GDM1 (cell line): ENCODE data around the gene RASGEF1B.
A peak's percentile ranks its signal among the peaks of the same experiment; 100 is the strongest.
"Not testable (repeated sequence)": the region's sequence is repeated elsewhere in the genome, so short reads cannot be mapped to it uniquely, and the experiment has no call there.

Experiments used
- DNase-seq: peaks from one replicate; lab custom pipeline; 2025; lab: John Stamatoyannopoulos, UW

RASGEF1B gene

DNA sequence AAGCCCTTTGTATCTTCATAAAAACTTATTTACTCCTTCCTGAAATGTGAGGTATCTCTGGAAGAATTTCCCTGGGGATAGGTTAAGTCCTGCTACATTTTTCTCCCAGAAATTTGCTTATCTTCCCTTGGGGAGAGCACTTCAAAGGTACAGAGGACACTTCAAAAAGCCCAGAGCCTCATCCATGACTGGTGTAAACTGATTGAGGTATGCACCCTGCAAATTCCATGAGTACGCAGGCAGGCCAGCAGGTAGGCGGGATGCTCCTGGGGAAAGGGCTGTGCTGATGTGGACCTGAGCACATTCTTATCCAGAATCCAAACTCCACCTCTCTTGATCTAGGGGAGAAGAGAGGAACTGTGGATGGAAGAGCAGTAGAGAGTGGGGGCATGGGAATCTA is 26.3 kb upstream of the RASGEF1B start:
- DNase-seq: no peak

DNA sequence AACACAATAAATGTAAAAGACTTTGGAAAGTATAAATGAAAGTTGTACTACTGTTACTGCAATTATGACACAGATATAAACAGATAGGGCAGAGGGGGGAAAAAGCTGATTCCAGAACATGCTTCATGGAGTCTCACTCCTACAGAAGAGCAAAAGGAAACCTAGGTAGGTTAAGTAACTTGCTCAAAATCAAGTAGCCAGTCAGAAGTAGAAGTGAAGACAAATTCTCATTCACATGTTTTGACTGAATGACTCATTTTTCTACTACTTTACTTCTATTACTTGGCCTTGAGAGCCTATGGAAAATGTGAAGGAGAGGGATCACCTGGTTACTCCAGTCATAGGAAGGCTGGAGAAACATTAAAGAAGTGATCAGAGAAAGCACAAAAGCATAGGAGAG is 23.6 kb upstream of the RASGEF1B start:
- DNase-seq: no peak

DNA sequence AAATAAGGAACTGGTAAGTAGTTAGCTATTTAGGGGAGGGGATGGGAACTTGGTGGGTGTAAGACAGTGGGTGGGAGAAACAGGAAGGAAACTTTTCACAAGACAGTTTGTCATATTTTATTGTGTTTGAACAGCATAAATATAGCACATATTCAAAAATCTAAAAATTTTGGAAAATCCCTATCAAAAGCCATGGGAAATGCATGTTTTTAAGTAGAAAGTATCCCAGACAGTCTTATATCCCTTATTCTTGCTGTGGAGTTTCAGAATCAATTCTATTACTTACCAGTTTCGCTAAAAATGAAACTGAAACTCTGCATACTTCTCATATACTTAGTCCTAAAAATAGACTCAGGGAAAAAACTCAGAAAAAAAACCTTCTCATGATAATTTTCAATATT is 22.3 kb upstream of the RASGEF1B start:
- no peak for DNase-seq

DNA sequence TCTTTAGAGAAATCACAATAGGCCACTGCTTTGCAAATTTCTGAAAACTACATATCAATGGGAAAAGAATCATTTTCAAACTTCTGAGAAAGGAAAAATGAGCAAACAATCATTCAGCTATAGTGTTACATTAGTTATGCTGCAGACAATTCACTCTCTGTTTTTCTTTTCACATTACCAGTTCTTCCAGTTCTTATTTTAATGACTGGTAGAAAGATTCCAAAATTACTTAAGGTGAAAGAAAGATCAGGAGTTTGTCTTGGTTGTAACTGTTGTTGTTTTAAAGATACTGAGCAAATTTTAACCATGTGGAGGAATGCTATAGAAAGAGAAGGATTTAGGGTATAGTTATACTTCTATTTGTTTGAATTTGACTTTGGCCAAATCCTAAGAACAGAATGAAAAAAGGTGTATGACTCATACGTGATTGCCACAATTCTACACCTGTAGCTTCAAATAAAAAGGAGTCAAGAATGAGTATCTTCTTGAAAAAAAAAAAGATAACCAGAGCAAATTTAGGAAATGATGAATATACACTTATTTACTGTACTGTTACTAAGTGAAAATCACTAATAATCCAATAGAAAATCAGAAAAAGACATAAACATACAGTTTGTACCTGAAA is 21.0 kb upstream of the RASGEF1B start:
- no peak for DNase-seq

DNA sequence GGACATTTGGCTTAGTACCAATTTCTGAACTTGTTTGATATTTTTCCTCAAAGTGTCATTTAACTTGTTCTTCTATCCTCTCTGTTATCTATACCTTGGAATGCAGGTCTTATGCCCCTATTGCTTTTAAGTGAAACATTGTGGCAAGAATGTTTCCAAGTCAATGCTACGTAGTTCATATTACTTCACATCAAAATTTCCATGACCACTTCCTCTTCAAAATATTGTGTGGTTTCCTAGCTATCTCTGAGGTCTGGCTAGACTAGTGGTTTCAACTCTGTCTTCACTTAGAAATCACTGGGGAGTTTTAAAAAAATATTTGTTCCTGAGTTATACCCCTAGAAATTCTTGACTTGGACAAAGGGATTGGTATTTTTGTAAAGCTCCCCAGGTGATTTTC is 20.2 kb upstream of the RASGEF1B start:
- DNase-seq: peak; percentile 37

DNA sequence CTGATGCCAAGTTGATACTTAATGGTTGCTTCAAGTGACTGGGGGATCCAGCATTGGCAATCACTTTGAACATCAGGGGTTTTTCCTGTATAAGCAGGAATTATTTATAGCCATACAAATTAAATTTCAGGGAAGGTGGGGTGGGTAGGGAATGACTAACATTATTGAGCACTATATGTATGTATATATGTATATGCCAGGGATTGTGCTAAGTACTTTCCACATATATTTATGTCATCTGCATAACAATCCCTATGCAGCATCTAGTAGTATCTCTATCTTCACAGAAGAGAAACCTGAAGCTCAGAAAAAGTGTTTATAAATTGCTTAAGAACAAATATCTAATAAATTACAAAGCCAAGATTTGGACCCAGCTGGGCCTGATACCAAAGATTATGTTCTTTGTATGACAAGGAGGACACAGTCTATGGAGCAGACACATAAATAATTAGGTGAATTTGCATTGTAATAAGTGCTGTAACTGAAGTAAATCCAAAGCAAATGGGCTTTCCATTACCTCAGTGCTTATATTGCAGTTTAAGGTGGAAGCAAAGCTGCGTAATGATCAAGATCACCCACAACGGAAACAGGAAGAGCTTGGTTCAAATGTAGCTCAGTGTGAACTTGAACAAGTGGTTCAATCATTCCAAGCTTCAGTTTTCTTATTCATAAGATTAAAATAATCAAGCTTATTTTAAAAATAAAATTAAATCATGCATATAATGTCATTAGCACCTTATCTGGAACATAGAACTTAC is 18.9 kb upstream of the RASGEF1B start:
- DNase-seq: no peak

DNA sequence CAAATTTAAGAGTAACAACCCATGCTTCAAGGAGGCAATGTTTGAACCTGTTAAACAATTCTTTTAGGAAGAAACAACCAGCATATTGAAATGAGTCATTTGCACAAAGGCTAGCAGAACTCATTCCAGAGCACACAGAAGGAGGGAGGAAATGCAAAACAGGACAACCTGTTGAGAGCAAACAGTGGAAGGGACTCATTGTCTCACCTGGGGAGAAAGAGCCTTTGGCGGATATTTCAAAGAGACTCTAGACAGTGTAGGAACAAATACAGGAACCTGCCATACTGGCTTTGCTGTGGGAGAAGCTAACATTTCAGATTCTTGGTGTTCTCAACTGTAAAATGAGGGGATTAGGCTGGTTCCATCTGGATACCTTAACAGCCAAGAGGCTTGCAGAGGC is 14.8 kb upstream of the RASGEF1B start:
- no peak for DNase-seq

DNA sequence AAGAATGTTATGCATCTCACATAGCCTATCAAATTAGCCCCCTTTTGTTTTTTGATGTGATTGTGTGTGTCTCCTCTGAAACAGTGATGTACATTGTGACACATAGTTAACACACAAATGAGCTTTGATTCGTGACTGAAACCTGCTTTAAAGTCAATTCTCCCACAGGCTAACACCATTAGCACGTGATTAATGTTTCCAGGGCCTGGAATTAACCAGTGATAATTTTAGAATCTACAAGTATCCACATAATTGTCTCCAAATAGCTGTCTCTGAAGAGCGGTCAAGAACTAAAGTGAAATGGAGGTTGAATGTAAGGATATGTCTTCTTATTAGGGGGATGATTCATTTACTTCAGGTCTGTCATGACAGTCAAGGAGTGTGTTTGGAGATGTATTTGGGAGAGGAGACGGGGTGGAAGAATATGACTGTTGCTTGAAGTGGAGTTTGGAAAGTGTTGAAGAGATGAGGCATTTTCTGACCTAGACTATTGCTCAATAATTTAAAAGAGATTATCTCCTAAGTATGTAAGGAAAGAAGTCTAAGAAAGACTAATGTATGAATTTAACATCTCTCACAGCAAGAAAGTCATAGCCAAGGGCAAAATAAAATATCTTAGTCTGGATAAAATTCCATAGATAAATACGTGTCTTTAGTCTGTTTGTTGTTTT is 13.7 kb upstream of the RASGEF1B start:
- DNase-seq: no peak

DNA sequence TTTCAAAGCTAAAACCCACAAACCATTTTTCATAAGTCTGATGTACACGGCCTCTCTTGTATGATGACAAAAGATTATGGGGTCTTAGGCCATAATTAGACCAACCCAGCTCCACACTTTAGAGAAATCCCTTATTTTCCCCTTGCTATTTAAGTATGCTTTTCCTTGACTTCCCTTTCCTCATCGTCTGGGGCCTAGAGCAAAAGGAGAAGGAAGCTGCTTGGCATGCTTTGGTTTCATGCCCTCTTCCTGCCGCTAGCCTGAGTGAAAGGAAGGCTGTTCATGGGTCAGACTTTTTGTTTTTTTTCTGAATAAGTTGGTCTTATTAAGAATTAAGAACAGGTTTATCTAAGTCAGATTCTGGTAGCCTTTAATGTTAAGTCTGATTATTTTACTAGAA is 10.6 kb upstream of the RASGEF1B start:
- DNase-seq: peak; percentile 68

DNA sequence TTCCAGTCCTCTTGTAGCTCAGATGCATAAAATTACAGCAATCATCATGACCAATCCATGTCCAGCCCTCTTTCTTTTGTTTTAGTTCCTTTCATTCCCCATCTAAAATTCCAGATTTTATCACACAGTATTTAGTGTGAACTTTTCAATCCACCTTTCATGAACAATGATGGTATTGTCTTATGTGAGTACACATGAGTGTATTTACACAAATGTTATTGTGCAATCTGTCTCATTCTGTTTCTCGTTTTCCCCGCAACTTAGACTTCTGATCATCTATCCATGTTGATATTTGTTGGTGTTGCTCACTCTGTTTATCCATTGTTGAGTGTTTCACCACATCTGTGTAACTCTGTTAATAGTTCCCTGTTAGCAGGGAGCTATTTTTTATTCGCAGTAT is 9.4 kb upstream of the RASGEF1B start:
- DNase-seq: no peak

DNA sequence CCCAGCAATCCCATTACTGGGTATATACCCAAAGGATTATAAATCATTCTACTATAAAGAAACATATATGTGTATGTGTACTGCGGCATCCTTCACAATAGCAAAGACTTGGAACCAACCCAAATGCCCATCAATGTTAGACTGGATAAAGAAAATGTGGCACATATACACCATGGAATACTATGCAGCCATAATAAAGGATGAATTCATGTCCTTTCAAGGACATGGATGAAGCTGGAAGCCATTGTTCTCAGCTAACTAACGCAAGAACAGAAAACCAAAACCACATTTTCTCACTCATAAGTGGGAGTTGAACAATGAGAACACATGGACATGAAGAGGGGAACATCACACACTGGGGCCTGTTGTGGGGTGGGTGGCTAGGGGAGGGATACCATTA is 7.9 kb upstream of the RASGEF1B start:
- DNase-seq: not testable (repeated sequence)

DNA sequence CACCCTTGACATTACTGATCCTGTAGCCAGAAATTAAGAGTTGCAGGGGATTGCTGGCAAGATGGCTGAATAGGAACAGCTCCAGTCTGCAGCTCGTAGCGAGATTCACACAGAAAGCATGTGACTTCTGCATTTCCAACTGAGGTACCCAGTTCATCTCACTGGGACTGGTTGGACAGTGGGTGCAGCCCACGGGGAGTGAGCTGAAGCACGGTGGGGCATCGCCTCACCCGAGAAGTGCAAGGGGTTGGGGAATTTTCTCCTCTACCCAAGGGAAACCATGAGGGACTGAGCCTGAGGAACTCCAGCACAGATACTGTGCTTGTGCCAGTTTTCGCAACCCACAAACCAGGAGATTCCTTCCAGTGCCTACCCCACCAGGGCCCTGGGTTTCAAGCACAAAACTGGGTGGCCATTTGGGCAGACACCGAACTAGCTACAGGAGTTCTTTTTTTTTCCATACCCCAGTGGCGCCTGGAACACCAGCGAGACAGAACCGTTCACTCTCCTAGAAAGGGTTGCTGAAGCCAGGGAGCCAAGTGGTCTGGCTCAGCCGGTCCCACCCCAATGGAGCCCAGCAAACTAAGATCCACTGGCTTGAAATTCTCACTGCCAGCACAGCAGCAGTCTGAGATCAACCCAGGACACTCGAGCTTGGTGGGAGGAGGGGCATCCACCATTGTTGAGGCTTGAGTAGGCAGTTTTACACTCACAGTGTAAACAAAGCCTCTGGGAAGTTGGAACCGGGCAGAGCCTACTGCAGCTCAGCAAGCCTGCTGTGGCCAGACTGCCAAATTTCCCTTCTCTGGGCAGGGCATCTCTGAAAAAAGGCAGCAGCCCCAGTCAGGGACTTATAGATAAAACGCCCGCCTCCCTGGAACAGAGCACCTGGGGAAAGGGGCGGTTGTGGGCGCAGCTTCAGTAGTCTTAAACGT is 1.9 kb upstream of the RASGEF1B start:
- DNase-seq: not testable (repeated sequence)

DNA sequence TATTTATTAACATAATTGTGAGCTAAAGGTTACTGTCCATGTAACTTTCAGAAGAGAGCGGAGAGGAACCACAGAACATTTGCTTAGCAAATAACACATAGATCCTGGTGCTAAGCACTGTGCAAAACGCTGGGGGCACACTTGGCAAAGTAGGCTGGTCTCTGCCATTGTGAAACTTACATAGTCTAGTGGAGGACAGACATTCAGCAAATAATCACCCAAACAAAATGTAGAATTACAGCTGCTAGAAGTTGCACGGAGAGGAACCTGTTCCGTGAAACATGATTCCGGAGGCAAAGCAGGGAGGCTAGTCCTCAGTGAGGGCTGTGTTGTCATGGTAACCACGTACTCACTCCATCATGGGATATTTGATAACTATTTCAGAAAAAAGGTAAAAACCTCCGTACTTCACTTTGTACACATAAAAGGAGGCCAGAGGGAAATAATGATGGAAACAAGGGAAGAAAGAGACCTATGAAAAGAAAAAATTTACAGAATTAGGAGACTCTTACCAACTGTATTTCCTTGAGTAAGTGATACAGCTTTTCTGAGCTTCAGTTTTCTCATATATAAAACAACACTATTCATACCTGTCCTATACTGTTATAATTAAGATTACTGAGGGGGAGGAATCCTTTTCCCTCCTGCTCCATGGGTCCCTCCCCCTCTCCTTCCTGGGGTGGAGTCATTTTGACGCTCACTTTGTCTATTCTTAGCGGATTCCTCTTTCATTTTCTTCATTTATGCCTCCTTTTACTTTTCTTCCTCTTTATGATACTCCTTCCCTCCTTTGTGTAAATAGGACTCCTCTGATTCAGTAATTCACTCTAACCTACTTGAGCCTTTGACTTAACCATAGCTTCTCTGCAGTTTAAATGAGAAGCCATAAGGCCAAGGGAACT is 825 bp upstream of the RASGEF1B start:
- peak; percentile 60 for DNase-seq

DNA sequence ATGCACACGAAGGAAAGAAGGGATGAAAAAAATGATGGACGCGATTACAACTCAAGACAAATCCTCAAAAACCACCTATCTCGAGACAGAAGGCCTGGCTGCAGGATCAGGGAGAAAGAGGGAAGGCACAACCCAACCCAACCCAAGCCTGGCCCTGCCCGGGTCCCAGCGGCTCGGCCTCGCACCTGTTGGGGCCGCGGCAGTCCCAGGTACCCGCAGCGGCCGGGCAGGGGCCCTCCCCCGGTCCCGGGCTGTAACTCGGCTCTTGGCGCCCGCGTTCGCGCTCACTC is 464 bp downstream of the RASGEF1B start:
- DNase-seq: no peak

DNA sequence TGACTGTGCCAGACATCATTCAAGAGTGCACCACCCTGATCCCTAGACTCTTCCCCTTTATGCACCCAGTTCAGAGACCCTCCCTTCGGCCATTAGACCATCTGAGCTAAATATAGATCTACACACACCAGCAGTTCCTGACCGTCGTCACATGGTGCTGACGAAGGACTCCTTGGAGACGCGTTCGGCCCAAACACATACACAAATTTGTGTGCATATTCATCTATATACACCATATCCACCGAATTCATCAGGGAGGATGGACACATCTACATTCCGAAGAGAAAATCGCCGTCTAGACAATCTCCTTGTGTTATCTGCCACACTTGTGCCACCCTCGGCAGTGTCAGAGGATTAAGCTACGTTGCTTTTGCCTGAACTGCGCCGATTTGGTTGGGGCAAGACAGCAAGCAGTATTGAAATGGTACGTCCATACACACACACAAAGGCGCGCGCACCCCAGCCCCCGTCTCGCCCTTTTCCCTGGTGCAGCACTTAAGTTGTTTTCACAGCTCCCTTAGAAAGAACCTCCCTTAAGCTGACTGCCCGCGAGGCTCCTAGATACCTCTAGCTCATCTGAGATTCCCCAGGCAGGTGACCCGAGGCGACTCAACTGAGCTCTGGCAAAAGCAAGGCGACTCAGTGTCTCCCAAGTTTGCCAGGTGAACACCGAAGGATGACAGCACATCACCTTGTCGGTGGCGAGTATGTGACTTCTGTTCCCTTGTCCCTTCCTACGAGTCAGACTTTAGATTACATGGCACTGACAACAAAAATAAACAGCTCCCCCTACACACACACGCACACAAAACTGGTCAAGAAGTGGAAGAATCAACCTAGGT is 1.0 kb downstream of the RASGEF1B start:
- no peak for DNase-seq

DNA sequence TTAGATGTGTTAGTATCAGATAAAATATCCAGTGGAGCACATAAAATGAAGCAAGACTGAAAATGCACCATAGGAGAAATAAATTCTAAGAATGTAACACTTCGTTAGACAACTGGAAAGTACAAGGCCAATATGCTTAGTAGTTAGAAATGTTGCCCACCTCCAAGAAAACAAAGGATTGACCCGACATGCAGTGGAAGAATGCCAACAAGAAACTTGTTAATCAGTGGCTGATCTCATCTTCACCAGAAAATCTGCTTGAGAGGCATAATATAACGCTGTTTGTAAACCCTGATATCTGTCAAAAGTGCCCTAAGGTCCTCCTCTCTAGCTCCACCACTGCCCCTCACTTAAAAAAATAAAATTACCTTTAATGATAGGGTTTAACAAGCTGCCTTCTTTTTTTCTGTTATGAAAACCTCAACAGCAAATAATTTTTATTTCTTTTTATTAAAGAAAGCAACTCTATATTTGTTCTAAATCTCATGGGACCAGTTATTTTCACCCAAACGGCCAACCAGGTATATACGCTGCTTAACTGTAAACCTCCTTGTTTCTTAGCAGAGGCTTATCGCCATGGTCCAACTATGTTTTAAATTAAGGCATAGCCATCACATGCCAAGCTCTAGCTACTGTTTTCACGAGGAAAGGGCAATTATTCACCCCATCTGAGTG is 1.8 kb downstream of the RASGEF1B start:
- DNase-seq: no peak

DNA sequence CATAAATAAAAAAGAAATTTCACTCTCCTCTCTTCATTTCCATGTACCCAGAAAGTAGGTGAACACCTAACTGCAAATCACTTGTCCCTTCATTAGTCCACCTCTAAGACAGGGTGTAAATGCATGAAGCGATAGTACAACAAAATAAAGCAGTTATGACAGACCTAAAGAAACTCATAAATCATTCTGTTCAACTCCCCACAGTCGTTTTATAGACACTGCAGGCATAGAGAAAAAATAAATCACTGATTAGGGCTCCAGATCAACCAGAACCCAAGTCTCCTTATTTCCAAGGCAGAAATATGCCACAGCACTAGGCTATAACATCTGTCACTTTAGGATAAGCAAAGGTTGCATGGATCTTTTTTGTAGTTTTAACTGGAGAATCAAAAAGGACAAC is 3.0 kb downstream of the RASGEF1B start:
- DNase-seq: no peak

DNA sequence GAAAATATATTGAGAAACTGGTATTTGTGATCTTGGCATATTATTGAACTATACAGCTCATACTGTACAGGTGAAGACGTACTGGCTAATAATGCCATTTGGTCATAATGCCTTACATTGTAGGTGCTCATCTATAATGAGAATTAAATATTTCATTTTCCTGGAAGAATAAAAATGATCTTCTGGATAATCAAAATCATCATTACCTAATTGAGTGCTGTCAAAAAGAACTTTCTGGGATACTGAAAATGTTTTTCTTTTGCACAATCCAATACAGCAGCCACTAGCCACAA is 4.1 kb downstream of the RASGEF1B start:
- no peak for DNase-seq

DNA sequence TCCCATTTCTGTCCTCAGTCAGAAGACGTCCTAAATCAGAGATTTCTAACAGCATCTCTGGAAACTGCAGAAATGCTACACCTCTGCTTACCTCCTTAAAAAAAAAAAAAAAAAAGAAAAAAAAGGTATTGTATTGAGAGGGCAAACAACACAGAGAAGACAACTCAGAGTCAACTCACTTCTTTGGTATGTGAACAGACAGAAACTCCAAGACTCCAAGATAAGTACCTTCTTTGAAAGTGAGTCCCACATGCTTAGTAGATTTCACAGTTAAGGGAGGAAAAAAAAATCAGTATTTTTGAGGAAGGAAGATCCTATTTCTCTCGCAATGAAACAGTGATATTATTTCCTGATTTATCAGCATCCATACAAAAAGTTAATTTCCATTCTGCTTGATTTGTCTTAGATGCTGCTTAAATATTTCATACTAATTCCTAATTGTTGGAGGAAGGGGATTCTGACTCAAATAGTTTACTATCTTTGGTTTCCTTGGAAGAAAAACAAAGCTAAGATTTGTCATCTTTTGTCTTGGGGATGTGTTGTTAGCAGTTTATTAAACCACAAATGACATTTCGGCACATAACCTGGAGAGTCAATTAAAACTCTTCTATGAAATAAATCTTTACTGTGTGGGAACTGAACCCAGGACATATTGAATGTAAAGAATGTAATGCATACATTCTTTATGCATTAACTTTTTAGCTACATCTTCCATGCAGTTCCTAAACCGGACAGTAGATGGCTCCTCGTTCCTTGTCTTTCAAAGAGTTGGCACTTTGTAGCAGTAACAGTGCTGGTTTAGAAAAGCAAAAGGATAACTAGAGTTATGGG is 4.7 kb downstream of the RASGEF1B start:
- peak; percentile 55 for DNase-seq
